GM19324 (cell line): ENCODE results near the gene HVCN1.
"Not testable (repeated sequence)": the region's sequence is repeated elsewhere in the genome, so short reads cannot be mapped to it uniquely, and the experiment has no call there.

Experiments used
- ATAC-seq: cut with Tn5 transposase; IDR thresholded peaks from one replicate; pipeline ENCODE4 v1.9.1; 2021; ENCODE audit warnings: mild to moderate bottlenecking, moderate library complexity; ENCODE audit not compliant: unreplicated experiment, low FRiP score

HVCN1 gene

DNA sequence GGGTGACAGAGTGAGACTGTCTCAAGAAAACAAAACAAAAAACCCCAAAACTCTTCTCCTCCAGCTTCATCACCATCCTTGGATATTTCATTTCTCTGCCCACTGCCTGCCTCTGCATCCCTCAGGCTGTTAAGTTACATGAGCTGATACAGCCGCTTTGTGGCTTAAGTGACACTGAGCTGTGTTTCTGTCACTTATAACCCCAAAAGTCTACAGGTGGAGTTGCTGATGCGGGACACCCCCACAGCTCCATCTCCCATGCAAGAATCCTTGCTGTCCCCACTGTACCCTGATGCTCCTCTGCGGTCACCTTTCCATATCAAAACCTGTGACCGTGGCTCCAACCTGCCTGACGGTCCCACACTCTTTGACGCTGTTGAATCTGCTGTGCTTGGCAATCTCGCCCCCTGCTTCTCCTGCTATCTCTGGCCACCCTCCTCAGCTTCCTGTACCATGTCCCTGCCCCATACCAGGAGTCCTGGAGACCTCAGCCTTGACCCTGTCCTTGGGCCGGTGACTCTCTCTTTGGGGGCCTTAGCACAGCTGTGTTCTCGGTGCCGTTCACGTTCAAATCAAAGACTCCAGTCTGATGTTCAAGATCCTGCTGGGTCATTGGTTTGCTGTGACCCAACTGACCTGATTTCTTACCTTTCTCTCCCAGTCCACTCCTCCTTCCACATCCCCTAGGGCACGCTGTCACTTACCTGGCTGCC is 20.3 kb downstream of the HVCN1 start:
- ATAC-seq = no peak

DNA sequence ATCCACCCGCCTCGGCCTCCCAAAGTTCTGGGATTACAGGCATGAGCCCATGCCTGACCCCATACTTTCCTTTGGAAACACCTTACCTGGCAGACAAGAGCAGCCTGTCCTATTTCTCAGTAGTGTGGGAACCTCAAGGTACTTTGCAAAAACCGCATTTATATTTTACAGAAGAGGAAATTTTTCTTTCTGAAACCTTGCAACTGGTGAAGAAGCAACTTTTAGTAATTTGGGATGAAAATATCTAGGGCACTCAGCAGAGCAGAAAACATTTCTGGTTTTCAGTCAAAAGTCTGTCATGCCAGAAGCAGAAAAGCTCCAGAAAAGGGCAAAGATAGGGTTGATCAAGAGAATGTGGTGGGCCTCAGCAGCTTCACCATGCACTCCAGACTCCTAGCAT is 21.2 kb downstream of the HVCN1 start:
- ATAC-seq = no peak

DNA sequence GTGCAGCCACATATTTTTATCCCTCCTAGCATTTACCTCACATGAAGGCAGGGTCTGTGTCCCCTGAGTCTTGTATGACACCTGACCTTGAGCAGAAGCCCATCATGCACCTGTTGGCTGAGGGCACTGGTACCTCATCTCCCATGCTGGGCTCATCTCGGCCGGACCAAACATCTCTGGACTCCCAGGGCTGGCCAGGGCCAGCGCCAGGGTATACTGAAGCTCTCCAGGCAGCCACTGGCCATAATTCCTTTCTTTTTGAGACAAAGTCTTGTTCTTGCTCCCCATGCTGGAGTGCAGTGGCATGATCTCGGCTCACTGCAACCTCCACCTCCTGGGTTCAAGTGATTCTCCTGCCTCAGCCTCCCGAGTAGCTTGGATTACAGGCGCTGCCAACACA is 22.0 kb downstream of the HVCN1 start:
- ATAC-seq = no peak

DNA sequence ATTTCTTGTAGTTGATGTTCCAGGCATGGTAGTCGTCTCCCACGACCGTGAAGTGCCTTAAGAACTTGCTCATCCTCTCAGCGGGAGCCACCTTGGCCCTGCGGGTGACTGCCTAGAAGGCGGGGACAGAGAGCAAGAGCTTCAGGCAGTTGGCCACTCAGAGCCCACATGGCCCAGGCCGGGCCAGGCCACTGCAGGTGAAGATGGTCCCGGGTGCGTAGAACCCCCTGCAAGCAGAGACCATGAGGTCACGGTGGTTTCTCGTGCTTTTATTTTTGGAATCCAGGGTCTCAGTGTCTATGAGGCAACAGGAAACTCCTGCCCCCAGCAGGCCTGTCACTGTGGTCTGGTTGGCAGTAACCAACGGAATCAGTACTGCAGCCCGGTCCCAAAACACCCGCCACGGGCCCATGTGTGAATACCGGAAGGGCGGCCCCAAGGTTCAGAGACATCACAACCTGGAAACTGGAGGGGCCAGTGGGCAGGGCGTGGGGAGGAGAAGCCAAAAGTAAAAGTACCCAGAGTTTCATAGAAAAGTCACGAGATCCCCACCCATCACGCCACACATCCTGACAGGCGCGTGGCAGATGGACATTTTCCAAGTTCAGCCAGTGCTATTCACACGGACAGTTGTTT is 27.5 kb downstream of the HVCN1 start:
- ATAC-seq = peak; percentile 85

DNA sequence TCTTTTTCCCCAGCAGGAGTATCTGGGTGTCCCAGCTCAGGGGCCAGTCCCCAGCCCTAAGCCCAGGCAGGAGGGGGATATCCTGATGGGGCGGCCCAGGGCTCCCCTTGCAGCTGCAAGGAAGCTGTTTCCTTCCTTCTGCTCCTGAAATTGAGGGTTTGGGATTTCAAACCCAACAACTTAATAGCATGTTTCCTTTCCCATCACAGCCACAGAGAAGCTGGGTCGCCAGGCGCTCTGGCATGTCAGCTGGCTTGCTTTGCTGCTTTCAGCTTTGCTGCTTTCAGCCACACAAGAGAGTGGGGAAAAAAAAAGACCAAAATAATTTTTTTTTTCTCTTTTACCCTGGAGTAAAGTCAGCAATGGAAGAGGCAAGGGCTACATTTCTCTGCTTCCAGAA is 30.0 kb downstream of the HVCN1 start:
- no peak for ATAC-seq

DNA sequence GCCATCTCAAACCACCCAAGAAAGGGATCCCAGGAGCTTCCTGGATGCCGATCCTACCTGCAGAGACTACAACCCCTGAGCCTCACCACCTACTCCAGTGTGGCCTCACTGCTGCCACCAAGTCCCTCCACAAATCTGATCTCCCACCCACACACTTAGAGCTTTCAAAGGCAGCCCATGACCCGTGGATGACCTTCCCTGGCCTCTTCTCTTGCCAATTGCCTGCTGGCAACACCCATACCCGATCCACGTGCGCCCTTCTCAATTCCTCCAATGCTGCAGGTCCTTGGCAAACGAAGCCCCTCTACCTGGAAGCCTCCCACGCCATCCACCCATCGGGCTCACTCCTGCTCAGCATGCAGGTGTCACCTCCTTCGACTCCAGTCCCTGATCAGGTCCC is 30.7 kb downstream of the HVCN1 start:
- ATAC-seq = no peak

DNA sequence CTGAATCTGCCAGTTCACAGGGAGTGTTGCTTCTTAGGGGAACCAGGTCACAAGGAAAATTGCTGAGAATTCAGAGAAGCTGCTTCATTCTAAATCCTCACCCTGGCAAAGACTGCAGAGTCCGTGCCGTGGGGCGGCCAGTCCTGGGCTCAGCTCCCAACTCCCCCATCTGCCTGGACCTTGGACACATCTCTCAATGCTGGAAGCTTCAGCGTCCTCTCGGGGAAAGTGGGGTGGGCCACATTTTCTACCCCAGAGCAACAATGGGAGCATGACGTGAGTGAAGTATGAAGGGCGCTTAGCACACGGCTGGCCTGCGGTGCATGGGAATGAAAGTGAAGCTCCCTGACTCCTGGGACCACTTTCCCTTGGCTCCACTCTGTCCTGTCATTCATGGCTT is 31.2 kb downstream of the HVCN1 start:
- no peak for ATAC-seq

DNA sequence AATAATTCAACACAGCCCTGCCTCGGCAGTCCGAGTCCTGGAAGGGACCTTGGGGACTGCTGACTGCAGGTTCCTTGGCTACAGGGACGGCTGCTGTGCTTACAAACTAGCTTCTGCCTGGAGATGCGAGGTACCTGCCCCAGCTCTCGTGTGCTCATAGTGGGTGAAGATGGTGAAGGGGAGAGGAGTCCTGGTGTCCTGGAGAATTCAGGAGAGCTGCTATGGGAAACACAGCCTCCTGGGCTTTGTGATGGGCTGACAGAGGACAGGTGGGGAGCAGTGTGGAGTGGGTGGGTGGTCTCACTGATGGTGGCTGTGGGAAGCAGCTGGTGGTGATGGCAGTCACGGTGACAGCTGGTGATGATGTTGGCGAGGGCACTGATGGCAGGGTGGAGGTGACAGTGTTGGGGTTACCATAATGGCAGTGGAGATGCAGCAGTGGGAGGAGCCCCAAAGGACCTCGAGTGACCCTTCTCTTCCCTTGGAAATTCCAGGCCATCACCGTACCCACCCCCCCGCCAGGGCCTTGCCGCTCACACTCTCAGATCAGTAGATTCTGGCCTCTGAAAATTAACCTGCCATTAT is 32.8 kb downstream of the HVCN1 start:
- ATAC-seq = no peak

DNA sequence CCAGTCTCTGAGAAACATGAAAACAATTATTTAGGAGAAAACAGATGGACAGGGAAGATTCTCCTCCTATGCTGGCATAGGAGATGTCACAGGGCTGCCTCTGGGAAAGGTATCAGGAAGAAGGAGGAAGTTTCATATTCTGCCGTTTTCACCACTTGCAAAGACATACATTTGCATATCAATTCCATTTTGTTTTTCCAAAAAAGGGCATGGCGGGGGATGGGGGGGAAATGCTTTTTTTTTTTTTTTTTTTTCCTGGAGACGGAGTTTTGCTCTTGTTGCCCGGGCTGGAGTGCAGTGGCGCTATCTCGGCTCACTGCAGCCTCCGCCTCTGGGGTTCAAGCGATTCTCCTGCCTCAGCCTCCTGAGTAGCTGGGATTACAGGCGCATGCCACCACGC is 34.7 kb downstream of the HVCN1 start:
- ATAC-seq = not testable (repeated sequence)

DNA sequence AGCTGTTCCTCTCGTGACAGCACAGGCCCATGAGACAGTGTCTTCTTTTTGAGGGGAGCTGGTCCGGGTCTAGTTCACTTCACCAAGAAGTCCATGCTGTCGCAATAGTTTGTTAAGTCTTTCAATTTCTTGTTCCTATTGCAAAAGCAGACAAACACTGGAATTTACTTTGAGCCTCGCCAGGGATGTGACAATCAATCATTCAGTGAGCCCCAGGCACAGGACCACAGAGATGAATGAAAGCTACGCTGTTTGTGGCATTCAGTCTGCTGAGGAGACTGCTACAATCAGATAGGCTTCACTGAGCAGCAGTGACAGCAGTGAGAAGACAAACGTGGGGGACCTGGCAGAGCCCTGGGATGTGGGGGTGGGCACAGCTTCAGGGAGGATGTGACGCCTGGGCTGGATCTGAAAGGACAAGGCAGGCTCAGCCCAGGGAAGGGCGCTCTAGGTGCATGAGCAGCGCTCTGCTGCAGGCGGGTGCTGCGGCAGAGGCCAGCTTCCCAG is 39.5 kb downstream of the HVCN1 start:
- no peak for ATAC-seq

DNA sequence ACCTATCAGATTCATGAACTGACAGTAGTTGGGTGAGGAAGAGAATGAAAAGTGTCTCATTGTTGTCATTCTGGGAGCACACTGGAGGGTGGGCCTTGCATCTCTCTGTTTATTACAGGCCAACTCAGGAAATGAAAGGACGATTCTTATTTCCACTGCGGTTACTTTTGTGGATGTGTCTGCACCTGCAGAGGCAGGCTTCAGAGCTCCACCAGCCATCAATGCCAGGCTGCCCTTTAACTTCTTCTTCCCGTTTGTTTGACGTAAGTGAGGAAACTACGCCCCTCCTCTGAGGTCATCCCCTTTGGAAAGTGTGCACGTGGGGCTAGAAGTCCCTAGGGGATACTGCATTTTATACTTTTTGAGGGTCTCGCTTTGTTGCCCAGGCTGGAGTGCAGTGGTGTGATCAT is 41.3 kb downstream of the HVCN1 start:
- ATAC-seq = peak; percentile 66

DNA sequence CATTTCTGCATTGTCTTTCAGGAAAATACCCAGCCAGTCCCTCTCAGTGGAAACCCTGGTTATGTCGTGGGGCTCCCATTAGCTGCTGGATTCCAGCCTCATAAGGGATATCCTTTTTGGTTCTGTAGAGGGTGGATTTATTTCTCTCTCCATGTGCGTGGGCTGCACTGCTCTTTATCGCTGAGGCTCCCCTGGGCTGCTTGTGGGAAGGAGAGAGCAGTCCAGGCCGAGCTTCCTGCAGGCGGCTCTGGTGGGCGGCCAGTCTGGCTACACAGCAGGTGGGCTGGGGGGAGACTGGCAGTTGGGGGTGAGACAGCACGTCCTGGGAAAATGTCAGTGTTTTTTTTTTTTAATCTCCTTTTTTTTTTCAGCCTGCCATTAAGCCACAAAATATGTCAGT is 47.4 kb downstream of the HVCN1 start:
- no peak for ATAC-seq

DNA sequence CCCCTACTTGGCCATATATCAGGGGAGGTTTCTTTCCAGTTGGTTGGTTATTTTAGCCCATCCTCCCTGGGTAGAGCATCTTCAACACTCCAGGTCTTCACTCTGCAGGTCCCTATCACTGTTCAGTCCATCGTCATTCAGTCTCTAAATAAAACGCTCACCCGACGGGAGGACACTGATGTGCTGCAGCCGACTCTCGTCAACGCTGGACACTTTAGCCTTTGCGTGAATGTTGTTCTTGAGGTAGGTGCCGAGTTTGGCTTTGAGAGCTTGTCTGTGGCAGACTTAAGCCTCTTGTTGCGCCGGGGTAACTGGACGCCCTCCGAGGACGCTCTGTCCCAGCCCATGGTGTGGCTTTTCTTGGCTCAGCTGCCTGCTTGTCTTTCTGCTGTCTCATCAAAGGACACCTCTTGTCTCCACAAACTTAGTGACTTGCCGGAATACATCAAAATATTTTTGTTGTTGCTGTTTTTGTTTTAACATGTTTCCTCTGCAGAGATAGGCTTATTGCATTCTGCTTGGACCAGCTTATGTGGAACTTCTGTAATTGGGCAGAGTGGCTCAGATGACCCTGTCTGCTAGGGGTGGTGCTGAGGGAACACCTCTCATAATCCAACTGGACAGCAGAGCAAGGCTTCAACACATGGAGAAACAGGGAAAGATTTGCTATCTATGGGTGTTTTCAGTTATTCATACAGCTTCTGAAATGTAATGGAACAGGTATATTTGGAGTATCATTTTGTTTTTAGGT is 48.5 kb downstream of the HVCN1 start:
- ATAC-seq = no peak

DNA sequence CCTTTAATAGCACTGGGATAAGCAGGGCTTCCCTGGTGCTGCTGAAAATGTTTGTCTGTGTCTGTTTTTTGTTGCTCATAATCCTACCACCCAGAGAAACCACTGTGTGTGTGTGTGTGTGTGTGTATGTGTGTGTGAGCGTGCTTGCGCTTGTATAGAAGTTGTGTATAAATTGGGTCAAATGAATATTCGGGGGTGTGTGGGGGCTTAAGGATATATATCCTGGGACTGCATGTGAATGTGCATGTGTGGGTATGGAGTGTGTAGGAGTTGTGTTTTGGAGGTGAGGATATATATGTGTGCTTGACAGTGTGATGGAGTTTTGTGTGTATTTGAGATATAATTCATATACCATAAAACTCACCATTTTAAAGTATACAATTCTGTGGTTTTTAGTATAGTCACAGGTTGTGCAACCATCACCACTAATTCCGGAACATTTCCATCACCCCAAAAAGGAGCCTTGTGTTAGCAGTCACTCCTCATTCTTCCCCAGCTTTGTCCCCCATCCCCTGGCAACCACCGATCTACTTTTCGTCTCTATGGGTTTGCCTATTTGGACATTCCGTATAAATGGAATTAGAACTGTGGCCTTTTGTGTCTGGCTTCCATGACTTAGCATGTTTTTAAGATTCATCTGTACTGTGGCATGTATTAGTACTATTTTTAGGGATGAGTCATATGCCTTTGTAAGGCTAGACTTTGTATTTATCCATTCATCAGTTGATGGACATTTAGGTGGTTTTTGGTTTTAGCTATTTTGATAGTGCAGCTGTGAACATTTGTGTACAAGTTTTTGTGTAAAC is 49.4 kb downstream of the HVCN1 start:
- ATAC-seq = no peak

DNA sequence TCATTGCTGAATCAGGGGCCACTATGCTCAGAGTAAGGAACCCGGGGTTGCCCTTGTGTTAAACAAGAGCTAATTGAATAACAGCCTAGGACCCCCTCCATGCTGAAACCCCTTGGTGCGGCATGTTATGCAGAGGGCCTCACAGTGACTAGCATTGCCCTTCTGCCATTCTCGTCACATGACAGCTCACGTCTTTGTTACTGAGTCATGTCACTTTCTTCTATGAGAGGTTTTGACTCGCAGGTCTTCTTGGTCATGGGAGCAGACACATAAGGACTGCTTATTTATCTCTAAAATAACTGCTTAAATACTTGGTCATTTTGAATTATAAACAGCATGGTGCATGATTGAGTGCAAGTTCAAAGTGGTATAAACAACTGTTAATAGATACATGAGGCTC is 50.1 kb downstream of the HVCN1 start:
- no peak for ATAC-seq

DNA sequence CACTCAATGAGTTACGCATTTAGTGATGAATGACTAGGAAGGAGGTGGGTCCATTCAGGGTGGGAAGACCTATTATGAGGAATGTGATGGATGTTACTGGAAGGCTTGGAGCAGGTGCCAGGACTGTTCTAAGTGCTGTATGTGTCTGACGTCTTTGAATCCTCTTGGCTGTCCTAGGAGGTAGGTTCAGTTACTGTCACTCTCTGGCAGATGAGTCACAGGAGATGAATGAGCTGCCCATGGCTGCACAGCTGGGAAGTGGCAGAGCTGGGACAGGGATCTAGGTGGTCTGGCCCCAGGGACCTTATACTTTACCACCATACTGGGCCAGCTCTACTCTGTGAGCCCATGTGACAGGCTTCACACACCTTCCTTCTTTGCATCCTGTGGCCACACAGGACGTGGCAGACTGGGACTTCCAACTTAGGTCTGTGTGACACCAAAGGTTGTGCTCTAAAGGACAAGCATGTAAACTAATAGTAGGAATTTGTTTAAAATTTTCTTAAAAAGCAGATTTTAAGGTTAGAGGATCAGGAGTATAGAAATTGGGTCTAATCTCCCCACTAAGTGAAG is 51.0 kb downstream of the HVCN1 start:
- no peak for ATAC-seq

DNA sequence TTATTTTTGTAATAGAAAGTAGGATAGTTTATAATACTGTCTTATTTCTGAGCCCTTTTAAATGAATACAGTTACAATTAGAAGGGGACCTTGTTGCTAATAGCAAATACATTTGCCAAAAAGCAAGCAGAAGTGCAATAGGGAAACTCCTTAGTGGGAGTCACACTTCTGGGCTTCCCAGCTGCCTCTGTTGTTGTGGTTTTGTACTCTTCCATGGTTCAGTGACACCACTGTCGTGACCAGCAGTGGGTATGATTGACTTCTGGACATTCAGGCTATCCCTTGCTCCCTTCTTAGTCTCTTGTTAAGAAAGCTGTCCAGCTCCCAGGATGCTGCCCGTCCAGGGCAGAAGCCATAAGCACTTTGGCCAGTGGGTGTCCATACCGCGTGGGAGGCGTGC is 52.4 kb downstream of the HVCN1 start:
- ATAC-seq = no peak

DNA sequence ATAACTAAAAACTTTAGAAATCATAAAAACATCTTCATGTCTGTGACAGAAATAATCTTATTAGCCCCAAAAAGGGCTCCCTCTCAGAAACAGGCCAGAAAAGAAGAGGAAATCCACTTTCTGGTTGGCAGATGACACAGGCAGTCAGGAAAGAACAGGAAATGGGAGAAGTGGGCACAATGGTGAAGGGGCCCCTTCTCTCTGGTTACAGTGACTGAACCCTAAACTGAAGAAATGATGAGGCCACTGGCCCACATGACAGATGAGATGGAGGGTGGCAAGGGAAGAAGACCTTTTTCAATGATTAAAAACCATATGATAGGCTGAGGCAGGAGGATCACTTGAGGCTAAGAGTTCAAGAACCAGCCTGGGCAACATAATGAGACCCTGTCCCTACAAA is 53.9 kb downstream of the HVCN1 start:
- no peak for ATAC-seq

DNA sequence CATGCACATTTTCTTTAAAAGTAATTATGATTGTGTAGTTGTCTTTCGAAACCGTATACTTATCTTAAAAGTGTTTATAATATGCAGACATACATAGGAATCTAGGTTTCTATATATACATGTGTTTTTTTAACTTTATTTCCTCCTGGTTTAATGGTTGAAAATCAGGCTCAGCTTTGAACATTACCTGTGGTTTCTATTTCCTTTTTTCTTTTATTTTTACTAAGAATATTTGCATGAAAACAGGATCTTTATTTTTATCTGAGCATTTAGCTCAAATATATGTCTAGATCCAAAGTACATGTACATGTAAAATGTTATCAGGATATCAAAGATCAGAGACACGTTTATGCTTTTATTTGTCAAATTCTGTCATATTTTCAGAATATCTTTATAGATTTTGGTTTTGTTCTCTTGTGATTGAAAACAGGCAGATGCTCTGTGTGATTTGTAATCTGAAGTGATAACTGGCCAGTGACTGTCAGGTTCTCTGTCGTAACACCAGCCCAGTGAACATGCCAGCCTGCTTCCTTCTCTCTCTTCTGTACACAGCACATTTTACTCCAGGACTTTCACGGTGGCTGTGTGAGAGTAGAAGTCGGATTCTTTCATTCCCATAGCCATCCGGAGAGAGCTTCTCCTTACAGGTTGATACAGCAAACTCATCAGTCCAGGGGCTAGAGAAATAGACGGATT is 61.3 kb downstream of the HVCN1 start:
- ATAC-seq = no peak
